NT2/D1 (cell line): ENCODE results near the gene ADCY3.

Experiments used
- DNase-seq: peaks from one replicate; pipeline ENCODE4 v3.0.0-alpha.2; 2011; ENCODE audit warnings: low read depth, low spot score
- H3K27me3 ChIP-seq: 2 replicates; pipeline ENCODE4 v1.6.0; 2011; ENCODE audit warnings: mild to moderate bottlenecking; ENCODE audit not compliant: insufficient read length, insufficient read depth
- H3K36me3 ChIP-seq: 2 replicates; pipeline ENCODE4 v1.6.1; 2011; ENCODE audit warnings: mild to moderate bottlenecking, low read length, mixed read lengths; ENCODE audit not compliant: insufficient read depth, insufficient read length
- H3K4me1 ChIP-seq: 2 replicates; pipeline ENCODE4 v1.5.1; 2011; ENCODE audit not compliant: insufficient read depth, insufficient read length
- H3K4me3 ChIP-seq: 2 replicates; pipeline ENCODE4 v1.5.1; 2011; ENCODE audit warnings: low read depth; ENCODE audit not compliant: insufficient read length
- H3K9ac ChIP-seq: 2 replicates; pipeline ENCODE4 v1.6.0; 2011; ENCODE audit warnings: low read depth; ENCODE audit not compliant: insufficient read length
- H3K9me3 ChIP-seq: 2 replicates; pipeline ENCODE4 v1.5.1; 2011; ENCODE audit warnings: mild to moderate bottlenecking, low read length; ENCODE audit not compliant: insufficient read depth
- SUZ12 ChIP-seq: IDR thresholded peaks from 2 replicates; pipeline ENCODE4 v1.6.1; 2011; ENCODE audit not compliant: insufficient read length, insufficient read depth; ENCODE audit errors: extremely low read depth
- YY1 ChIP-seq: IDR thresholded peaks from 2 replicates; pipeline ENCODE4 v1.6.1; 2011; ENCODE audit not compliant: insufficient read length, insufficient read depth
- ZNF274 ChIP-seq: IDR thresholded peaks from 2 replicates; pipeline ENCODE4 v1.6.1; 2011; ENCODE audit warnings: mild to moderate bottlenecking, low read depth, low read length

Gene ADCY3

GRCh38 chr2:24779116-24779515 lies 140.9 kb downstream of the ADCY3 start:
- Histone ChIP-seq H3K9ac (no peak overlapping the region), H3K4me1 (no peaks in the 10 kb centered on the region), H3K9me3 (no peaks in the 10 kb centered on the region), H3K4me3 (no peak overlapping the region), H3K27me3 (no peaks in the 10 kb centered on the region), H3K36me3 (no peaks in the 10 kb centered on the region)
- TF ChIP-seq YY1, result no peak
- TF ChIP-seq SUZ12, result no peak
- TF ChIP-seq ZNF274, result no peak
- no peak for DNase-seq

- no peak for DNase-seq
- Histone ChIP-seq H3K4me1 (no peaks in the 10 kb centered on the region), H3K9me3 (0 out of 2 replicates have a peak, but pooled peaks cover 9% of the 10 kb centered on the region), H3K36me3 (no peaks in the 10 kb centered on the region), H3K4me3 (no peak overlapping the region), H3K27me3 (no peaks in the 10 kb centered on the region), H3K9ac (no peak overlapping the region)
- no peak for TF ChIP-seq ZNF274
- TF ChIP-seq YY1, result no peak
Observed at GRCh38 chr2:24774373-24774772, 145.7 kb downstream of the ADCY3 start.

GRCh38 chr2:24771764-24772586 lies 148.1 kb downstream of the ADCY3 start:
- no peak for DNase-seq

GRCh38 chr2:24771061-24771460 lies 149.0 kb downstream of the ADCY3 start:
- no peak for DNase-seq
- TF ChIP-seq SUZ12 (no peak), ZNF274 (no peak), YY1 (no peak)
- Histone ChIP-seq H3K9me3 (0 out of 2 replicates have a peak, but pooled peaks cover 9% of the 10 kb centered on the region), H3K36me3 (no peaks in the 10 kb centered on the region), H3K4me3 (no peak overlapping the region), H3K4me1 (no peaks in the 10 kb centered on the region), H3K27me3 (no peaks in the 10 kb centered on the region), H3K9ac (no peak overlapping the region)

More at GRCh38 chr2:24771764-24772586, 148.1 kb downstream of the ADCY3 start:
- 0 out of 2 replicates have a peak, but pooled peaks cover 9% of the 10 kb centered on the region for H3K9me3 ChIP-seq
- H3K4me1 ChIP-seq, result no peaks in the 10 kb centered on the region
- no peaks in the 10 kb centered on the region for H3K27me3 ChIP-seq
- H3K4me3 ChIP-seq, result no peak overlapping the region
- TF ChIP-seq YY1, result no peak
- H3K9ac ChIP-seq, result no peak overlapping the region
- H3K36me3 ChIP-seq, result no peaks in the 10 kb centered on the region
